Measurements from ENCODE around the gene GBX2. TPM values are rescaled to one million over a fixed set of nuclear protein-coding genes. Genes with fewer than 3 reads are reported as not detected.
A peak's percentile ranks its signal among the peaks of the same experiment; 100 is the strongest.

The GBX2 gene
- total and polyA plus RNA-seq, 2 of the 8 experiments (the other 6 are each of a cell fraction or from before 2014, with no cell fraction given): 0.38 to 0.89 TPM

GRCh38 chr2:236160366-236161081 is 7.7 kb downstream of the GBX2 start:
- no peak overlapping the region for H4K5ac ChIP-seq (ENCODE audit: insufficient read length, low read depth, low read length)
- H4K8ac ChIP-seq (ENCODE audit: extremely low read depth, insufficient read depth, low read length): peak overlapping the region; percentile 96; the same call in 1 of the 2 replicates
- no peaks in the 10 kb centered on the region for H3K79me1 ChIP-seq (ENCODE audit: low read depth, low read length)
- H4K20me1 ChIP-seq (replicated peaks in 1 of 2; ENCODE audit: control insufficient read depth in 1 of 2, insufficient read depth in 2 of 2, low read length in 2 of 2): peaks cover 5 to 6% of the 10 kb centered on the region in 2 experiments
- peak overlapping the region; percentile 94 for H4K91ac ChIP-seq (replicated peaks; ENCODE audit: insufficient read length, low read length)
- CTCF ChIA-PET (ENCODE audit: partially characterized antibody): interaction anchor here (0.6 to 6.9 kb wide), 12 partner anchors 8 to 285 kb away, joined by 3 to 50 read pairs (median 4); partner anchors contain the start of gene GBX2
- peak overlapping the region; percentile 55 for H2BK120ac ChIP-seq (replicated peaks; ENCODE audit: low read depth, low read length)
- no peak overlapping the region for H3K23ac ChIP-seq (ENCODE audit: insufficient read length)
- H3K27ac ChIP-seq (ENCODE audit: low read depth, low read length): no peak overlapping the region
- H3K4me1 ChIP-seq (replicated peaks in 1 of 4; ENCODE audit: control insufficient read depth in 3 of 4, insufficient read depth in 4 of 4, low read length in 3 of 4): peaks cover 4 to 47% (median 34%) of the 10 kb centered on the region in 4 experiments
- WGBS, 2 experiments (ENCODE audit: extremely low coverage in 1 of 2, insufficient coverage in 1 of 2, insufficient read length in 1 of 2, insufficient replicate concordance in 2 of 2, low coverage in 1 of 2, low lambda C conversion rate in 2 of 2, missing lambda C conversion rate in 1 of 2): 7% methylated on average over 14 of the region's 22 CpGs; no CpG with 5 or more reads in 1 of the 2 experiments
- H2BK20ac ChIP-seq (ENCODE audit: low read length): peak overlapping the region; percentile 88; the same call in 1 of the 2 replicates
- peaks cover 79 to 98% (median 93%) of the 10 kb centered on the region in 4 experiments for H3K27me3 ChIP-seq (replicated peaks in 1 of 4; ENCODE audit: control insufficient read depth in 3 of 4, extremely low read depth in 1 of 4, insufficient read depth in 3 of 4, low read length in 3 of 4)
- H3K14ac ChIP-seq (ENCODE audit: insufficient read length): no peak overlapping the region
- peak overlapping the region; percentile 97; the same call in 1 of the 2 replicates for H2BK5ac ChIP-seq (ENCODE audit: low read depth, low read length)
- DNase-seq (ENCODE audit: low read depth in 1 of 2, low spot score in 2 of 2) (peak in 1 of 2 experiments; percentile 55), FAIRE-seq (no peak)
- no peaks in the 10 kb centered on the region for H3K79me2 ChIP-seq (ENCODE audit: control insufficient read depth in 1 of 2, insufficient read depth in 2 of 2, low read length in 2 of 2)
- H2AK5ac ChIP-seq (ENCODE audit: low read depth, low read length): peak overlapping the region; percentile 71; the same call in 1 of the 2 replicates
- H3K4me3 ChIP-seq (ENCODE audit: extremely low read depth in 1 of 4, insufficient read depth in 2 of 4, low read depth in 3 of 4, low read length in 4 of 4): 0 out of 8 replicates have a peak overlapping the region, but pooled peaks of 1 of the 4 experiments have one; percentile 3
- H2AFZ ChIP-seq (ENCODE audit: low read length): no peak overlapping the region
- no peak overlapping the region for H3K56ac ChIP-seq (replicated peaks; ENCODE audit: insufficient read length, low read depth, low read length)
- POLR2A ChIA-PET (ENCODE audit: partially characterized antibody): interaction anchor here (0.7 to 6.3 kb wide), 4 partner anchors 10 to 119 kb away, joined by 3 to 54 read pairs (median 4); partner anchors contain the start of gene GBX2
- H3K23me2 ChIP-seq (ENCODE audit: low read depth, low read length): peaks cover 18% of the 10 kb centered on the region; the same call in 1 of the 2 replicates
- H3K4me2 ChIP-seq (ENCODE audit: insufficient read depth in 1 of 2, low read depth in 2 of 2, low read length in 2 of 2): peak overlapping the region; percentile 14 to 77; a peak in 2 of 4 replicates
- H3K36me3 ChIP-seq (ENCODE audit: control insufficient read depth in 2 of 4, insufficient read depth in 4 of 4, low read length in 3 of 4): no peaks in the 10 kb centered on the region
- peak overlapping the region; percentile 97; the same call in 1 of the 2 replicates for H2BK12ac ChIP-seq (ENCODE audit: low read depth, low read length)
- H3K9me3 ChIP-seq (ENCODE audit: insufficient read depth in 2 of 2, low read depth in 1 of 2, low read length in 1 of 2): no peaks in the 10 kb centered on the region
- peak overlapping the region; percentile 19; the same call in 1 of the 2 replicates for H3K18ac ChIP-seq (ENCODE audit: extremely low read depth, low read length)
- peak overlapping the region; percentile 57 for H3K4ac ChIP-seq (replicated peaks; ENCODE audit: insufficient read length, low read depth, low read length)
- H3K9ac ChIP-seq (replicated peaks in 1 of 4; ENCODE audit: extremely low read depth in 1 of 4, low read depth in 3 of 4, low read length in 3 of 4): no peak overlapping the region
- peak overlapping the region; percentile 88; the same call in 1 of the 2 replicates for H2BK15ac ChIP-seq (ENCODE audit: low read length)
- TF ChIP-seq POLR2AphosphoS5 (IDR thresholded peaks at IDR 0.05; ENCODE audit: low read depth, low read length): no peak
- peak; percentile 9; the same call in 1 of the 2 replicates for TF ChIP-seq CBX8 (IDR thresholded peaks at IDR 0.05; ENCODE audit: borderline replicate concordance, low read depth, low read length)
- no peak for TF ChIP-seq TEAD4 (IDR thresholded peaks at IDR 0.05; ENCODE audit: low read depth, low read length)
- TF ChIP-seq FOSL1 (IDR thresholded peaks at IDR 0.05; ENCODE audit: insufficient read depth, low read depth, low read length): no peak
- no peak for TF ChIP-seq TBP (IDR thresholded peaks at IDR 0.05; ENCODE audit: low read depth, low read length)
- TF ChIP-seq BCL11A (IDR thresholded peaks at IDR 0.05; ENCODE audit: low read depth in 2 of 2, low read length in 2 of 2): no peak
- no peak for TF ChIP-seq SAP30 (IDR thresholded peaks at IDR 0.05; ENCODE audit: insufficient read depth, insufficient replicate concordance, low read length)
- TF ChIP-seq EZH2 (IDR thresholded peaks at IDR 0.05; ENCODE audit: low read depth, low read length, severe bottlenecking): peak; percentile 18

Data from H1 (cell line).